Stimulated activated CD4-positive, alpha-beta T cell treated with anti-CD3 and anti-CD28 coated beads, Interleukin-2, amount 100 ng/mL, for 48 hours (primary cell): ENCODE data around the gene MAST3.
"Not testable (repeated sequence)": the region's sequence is repeated elsewhere in the genome, so short reads cannot be mapped to it uniquely, and the experiment has no call there.

Experiments used
- DNase-seq, 2 donors: peaks; one replicate each; pipeline ENCODE4 v3.0.0-alpha.2; 2020

Gene MAST3

DNA sequence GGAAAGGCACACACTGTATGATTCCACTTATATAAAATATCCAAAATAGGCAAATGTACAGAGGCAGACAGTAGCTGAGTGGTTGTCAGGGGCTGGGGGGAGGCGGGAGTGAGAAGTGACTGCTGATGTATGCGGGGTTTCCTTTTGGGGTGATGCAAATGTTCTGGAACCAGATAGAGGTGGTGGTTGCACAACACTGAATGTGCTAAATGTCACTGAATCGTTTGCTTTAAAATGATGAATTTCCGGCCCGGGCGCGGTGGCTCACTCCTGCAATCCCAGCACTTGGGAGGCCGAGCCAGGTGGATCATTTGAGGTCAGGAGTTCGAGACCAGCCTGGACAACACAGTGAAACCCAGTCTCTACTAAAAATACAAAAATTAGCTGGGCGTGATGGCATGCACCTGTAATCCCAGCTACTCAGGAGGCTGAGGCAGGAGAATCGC lies 8.5 kb upstream of the MAST3 start:
- peak; percentile 46 to 54 for DNase-seq

GRCh38 chr19:18089726-18090125 lies 7.9 kb upstream of the MAST3 start:
- no peak for DNase-seq

GRCh38 chr19:18090545-18091216 lies 6.9 kb upstream of the MAST3 start:
- DNase-seq, result no peak

- DNase-seq, result peak; percentile 68 to 71
These were observed 6.4 kb upstream of the MAST3 start for GRCh38 chr19:18091217-18091608.

DNA sequence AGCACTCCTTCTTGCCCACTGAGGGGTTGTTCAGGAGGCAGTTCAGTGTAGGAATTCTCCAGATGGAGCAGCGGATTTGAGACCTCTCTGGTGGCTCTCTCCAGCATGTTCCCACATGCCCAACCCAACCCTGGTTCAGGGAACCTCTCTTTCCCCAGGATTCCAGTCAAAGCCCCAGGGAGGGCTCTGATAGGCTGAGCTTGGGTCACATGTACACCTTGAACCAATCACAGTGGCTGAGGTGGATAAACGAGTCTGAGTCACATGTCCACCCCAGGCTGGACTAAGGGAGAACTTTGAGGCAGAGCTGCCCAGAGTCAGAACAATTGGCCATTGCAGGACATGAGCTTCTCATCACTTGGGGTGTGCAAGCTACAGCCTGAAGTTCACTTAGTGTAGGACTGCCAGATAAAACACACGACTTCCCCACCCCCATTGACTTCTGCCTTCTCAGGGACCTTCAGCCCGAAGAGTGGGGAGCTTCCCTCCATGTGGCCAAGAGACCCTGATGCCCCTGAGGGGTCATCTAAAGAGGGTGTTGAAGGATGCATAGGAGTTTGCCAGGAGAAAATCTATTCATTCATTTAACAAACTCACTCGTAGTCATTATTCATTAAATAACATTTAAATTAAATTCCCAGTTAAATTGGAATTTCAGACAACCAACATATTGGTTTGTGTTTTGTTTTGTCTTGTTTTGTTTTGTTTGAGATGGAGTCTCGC lies 4.0 kb upstream of the MAST3 start:
- no peak for DNase-seq

- no peak for DNase-seq
These were observed 1.3 kb upstream of the MAST3 start for GRCh38 chr19:18096258-18096657.

DNA sequence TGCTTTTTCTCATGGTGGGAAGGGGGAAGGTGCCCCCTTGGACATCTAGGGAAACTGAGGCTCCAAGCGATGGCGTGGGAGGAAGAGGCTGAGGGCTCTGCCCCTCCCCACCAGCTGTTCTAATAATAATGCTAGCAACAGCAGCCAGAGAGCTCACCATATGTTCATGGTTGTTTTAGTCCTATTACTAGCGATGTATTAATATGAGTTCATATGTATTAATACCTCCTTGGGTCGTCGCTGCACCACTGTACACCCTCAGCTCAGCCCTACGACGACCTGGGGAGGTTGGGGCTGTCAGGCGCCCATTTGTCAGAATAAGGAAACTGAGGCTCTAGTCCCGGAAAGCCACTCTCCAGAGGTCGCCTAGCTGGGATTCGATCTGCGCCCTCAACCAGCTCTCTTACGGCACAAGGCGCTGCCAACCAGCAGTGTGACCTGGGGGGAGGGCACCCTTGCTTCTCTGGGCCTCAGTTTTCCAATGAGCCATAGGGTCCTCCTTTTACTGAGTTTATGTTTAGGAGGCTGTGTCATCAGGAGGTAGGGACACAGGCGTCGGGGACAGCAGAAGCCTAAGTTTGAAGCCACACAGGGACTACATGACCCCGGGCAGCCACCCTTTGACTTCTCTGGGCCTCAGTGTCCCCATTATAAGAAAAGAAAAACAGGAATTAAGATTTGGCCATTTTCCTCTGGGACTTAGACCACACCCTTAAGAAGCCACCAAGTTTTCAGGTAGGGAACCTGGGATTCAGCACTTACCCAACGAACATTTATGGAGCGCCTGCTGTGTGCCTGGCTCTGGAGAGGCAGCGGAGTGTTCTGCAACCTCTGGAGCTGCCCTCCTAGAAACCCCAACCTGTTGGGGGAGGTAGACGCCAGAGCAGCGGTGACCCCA lies 664 bp downstream of the MAST3 start:
- no peak for DNase-seq

DNA sequence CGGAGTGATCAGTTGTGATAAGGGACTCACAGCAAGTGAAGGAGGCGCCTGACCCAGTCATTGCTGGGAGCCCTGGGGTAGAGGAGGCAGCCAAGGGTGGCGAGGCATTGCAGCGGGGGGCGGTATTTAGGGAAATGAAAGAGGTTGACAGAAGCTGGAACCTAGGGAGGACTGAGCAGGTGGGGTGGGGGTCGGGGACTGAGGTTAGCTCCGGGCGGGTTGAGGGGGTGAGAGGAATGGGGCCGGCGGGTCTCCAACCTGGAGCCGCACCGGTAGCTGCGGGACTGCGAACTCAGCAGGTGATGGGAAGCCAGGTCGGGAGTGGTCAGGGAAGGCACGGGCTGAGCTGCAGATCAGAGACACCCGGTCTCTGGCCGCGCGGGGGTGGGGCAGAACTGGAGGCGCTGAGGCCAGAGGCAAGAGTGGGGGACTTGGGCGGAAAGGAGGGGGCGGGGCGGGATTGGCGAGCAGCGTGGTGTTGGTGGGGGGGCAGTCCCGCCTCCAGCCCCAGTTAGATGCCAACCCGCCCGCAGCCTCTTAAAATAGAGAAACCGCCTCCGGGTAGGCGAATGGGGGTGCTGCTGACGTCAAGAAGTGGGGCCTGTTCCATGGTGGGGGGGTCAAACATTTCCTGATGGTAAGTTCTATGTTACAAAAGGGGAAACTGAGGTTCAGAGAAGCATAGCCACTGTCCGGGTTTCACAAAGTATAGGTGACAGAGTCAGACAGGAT lies 1.5 kb downstream of the MAST3 start:
- no peak for DNase-seq

GRCh38 chr19:18099623-18099995 lies 2.0 kb downstream of the MAST3 start:
- DNase-seq, result no peak

DNA sequence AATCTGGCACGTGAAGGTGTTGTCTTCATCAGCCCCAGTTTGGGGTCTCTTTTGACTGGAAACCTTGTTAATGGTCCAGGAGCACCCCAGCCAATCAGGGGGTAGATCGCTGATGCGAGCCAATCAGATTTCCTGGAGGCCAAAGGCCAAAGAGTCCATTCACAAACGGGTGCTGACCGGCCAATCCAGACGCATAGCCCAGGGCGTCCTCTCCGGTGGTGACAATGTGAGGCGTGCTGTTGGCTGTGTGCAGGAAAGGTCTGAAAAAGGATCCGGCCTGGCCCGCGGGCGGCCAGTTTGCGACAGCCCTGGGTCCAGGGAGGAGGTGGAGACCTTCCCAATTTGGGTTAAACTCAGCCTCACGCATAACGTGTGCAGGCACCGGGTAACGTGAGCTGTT lies 3.1 kb downstream of the MAST3 start:
- no peak for DNase-seq

DNA sequence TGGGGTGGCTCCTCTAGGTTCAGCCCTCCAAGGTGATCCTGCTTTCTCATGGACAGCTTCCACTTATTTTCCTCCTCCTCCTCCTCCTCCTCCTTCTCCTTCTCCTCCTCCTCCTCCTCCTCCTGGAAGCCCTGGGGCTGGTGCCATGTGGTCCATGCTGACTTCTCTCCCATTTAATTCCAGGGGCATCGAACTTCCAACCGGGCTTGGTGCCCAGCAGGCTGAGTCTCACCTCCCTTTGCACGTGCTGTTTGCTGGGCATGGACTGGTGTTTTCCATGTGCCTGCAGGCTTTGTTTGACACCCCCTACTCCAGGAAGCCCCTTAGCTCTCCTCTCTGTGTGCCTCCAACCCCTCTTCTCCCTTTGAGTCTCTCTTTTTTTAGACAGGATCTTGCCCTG lies 3.7 kb downstream of the MAST3 start:
- no peak for DNase-seq

- no peak for DNase-seq
These were observed 5.5 kb downstream of the MAST3 start for GRCh38 chr19:18102916-18103542.

DNA sequence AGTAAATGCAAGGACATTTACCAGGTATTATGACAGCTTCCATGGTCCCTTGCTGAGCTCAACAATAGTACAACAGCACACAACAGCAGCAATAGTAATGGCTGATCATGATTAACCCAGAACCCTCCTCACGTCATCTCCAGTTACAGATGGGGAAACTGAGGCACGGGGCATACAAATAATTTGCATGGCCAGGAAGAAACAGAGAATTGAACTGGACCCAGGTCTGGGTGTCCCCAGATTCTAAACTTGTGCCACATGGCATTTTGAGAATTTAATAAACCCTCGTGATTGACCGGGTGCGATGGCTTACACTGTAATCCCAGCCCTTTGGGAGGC lies 7.2 kb downstream of the MAST3 start:
- DNase-seq, result no peak

- not testable (repeated sequence) for DNase-seq
These were observed 7.7 kb downstream of the MAST3 start for GRCh38 chr19:18105259-18105658.

DNA sequence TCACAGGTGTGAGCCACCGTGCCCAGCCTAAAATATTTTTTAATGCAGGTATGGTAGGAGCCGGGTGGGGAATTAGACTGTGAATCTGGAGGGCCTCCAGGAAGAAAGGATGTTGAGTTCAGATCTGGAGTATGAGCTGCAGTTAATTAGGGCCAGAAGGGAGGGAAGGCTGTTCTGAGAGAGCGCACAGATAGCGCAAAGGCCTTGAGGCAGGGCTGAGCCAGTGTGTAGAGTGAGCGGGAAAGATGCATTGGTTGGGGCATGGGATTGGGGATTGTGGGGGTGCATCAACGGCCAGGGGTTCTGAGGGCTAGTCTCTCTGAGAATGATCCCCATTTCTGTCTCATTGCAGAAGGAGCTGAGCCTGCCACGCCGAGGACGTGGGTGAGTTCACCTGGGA lies 9.7 kb downstream of the MAST3 start:
- no peak for DNase-seq

DNA sequence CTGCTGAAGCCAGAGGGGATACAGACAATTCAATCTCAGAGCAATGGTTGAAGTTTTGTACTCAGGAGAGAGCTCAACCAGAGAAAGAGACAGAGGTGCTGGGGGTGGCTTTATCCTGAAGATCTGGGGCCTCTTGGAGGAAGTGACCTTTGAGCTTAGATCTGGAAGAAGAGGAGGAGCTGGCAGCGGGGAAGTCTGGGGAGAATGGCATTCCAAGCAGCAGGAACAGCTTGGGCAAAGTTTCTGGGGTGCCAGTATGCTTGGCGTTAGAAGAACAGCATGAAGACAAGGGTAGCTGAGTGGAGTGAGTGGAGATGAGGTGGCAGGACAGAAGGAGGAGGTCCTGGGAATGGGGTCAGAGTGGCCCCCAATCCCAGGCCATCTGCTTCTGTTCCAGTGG lies 11.3 kb downstream of the MAST3 start:
- DNase-seq, result no peak

DNA sequence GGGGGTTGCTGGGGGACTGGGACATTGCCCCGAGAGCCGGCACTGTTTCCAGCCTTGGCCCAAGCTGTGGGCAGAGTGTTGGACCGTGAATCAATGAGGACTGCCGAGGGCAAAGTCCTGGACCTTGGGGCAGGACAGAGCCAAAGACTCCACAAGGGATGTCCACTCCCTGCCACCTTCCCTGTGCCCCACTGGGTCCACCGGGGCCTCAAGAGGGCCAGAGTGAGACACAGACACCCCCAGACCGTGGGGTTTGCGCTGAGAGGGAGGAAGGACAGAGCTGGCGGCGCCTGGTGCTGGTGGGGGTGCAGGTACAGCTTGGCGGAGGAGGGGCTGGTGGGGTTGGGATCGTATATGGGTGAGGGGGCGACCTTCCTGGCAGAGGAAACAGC lies 11.8 kb downstream of the MAST3 start:
- DNase-seq, result no peak

GRCh38 chr19:18109733-18110608 lies 12.4 kb downstream of the MAST3 start:
- peak; percentile 35 to 42 for DNase-seq

DNA sequence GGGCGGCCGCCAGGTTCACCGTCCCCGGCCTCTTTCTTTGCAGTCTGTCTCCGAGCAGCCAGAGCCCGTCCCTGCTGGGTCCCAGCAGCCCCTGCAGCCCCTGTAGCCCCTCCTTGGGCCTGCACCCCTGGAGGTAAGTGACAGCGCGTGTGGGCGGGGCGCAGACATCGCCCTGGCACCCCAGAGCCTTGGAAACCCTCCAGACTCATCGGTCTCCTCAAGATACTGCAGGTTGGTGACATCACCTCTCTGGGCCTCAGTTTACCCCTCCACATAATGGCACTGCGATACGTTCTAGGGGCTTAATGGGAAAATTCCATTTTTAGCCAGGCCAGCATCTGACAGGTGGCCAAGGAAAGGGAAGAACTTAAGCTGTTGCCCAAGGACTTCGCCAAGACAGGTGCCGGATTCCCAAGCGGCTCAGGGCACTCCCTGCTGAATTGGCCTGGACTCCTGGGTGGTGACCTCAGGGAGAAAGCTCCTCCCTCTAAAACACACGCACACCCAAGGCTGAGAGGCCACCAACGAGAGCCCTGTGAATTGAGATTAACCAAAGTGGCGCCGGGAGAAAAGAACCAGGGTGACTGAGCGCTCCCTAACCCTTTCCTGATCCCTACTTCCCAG lies 13.1 kb downstream of the MAST3 start:
- DNase-seq, result no peak

DNA sequence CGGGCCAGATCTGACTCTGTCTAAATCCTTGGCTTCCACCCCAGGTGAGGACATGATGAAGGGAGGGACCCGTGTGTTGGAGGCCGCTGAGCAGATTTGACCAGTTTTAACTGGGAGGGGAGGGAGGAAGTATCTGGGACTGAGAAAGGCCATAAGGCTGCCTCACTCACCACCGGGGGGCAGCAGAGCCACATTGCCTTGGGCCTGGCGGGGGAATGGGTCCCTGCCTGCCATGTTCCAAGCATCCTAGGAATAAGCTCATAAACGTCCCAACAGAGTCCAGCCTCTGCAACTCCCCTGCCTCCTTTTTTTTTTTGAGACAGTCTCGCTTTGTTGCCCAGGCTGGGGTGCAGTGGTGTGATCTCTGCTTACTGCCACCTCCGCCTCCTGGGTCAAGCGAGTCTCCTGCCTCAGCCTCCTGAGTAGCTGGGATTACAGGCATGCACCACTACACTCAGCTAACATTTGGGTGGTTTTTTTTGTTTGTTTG lies 15.5 kb downstream of the MAST3 start:
- peak; percentile 75 to 82 for DNase-seq

DNA sequence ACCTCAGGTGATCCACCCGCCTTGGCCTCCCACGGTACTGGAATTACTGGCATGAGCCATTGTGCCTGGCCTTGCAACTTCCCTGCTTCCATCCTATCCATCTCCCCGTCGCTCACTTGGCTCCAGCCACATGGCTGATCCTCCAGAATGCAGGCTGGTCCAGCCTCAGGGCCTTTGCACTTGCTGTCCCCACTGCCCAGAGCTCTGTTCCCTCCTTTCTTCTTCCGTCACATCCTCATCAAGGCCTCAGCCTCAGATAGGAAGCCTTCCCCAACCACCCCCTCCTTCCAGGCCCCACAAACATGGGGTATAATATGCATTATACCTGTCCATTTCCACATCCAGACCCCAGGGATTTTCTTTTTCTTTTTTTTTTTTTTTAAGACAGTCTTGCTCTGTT lies 16.2 kb downstream of the MAST3 start:
- no peak for DNase-seq
